AG04450 (cell line): ENCODE measurements around the gene SLC9A5. TPM values are rescaled to one million over a fixed set of nuclear protein-coding genes. Genes with fewer than 3 reads are reported as not detected.

Experiments
- CTCF ChIA-PET: fragments of 300-600, 350-600 bp; formaldehyde crosslinking; extraction: SDS; loops from one replicate; lab custom pipeline; 2022; ENCODE audit warnings: antibody characterized with exemption, inconsistent platforms; lab: Charles Lee
- POLR2A ChIA-PET: fragments of 350-600 bp; formaldehyde crosslinking; extraction: SDS; loops from one replicate; lab custom pipeline; 2021; ENCODE audit warnings: antibody characterized with exemption, inconsistent platforms; lab: Yijun Ruan, JAX
- DNase-seq: peaks from one replicate; pipeline ENCODE4 v3.0.0-alpha.2; 2011; ENCODE audit warnings: low read depth, low spot score
- H3K27ac ChIP-seq: one replicate; pipeline ENCODE4 v1.5.1; 2012; ENCODE audit warnings: low read depth, low read length, control low read depth
- H3K27me3 ChIP-seq: one replicate; pipeline ENCODE4 v1.6.0; 2012; ENCODE audit warnings: low read length; ENCODE audit not compliant: control insufficient read depth, insufficient read depth
- H3K4me3 ChIP-seq: 2 replicates; pipeline ENCODE4 v1.5.1; 2011; ENCODE audit warnings: mild to moderate bottlenecking, low read depth, low read length, control low read depth
- H3K9me3 ChIP-seq: 2 replicates; pipeline ENCODE4 v1.5.1; 2012; ENCODE audit warnings: low read length; ENCODE audit not compliant: control insufficient read depth, insufficient read depth
- polyA plus RNA-seq: library from polyadenylated mRNA; depleted of rRNA; stranded (reverse); fragments of >200 nt; gene quantifications from 2 replicates; pipeline ENCODE4 v1.2.3, GENCODE V29; 2011
- TF ChIP-seq, protein P1 (sequence below): IDR thresholded peaks from 2 replicates; pipeline ENCODE4 v1.5.1; 2011; ENCODE audit warnings: low read depth, low read length, control low read depth, inconsistent platforms

SLC9A5 gene
- polyA plus RNA-seq, 1 experiment: 2.4 TPM

DNA sequence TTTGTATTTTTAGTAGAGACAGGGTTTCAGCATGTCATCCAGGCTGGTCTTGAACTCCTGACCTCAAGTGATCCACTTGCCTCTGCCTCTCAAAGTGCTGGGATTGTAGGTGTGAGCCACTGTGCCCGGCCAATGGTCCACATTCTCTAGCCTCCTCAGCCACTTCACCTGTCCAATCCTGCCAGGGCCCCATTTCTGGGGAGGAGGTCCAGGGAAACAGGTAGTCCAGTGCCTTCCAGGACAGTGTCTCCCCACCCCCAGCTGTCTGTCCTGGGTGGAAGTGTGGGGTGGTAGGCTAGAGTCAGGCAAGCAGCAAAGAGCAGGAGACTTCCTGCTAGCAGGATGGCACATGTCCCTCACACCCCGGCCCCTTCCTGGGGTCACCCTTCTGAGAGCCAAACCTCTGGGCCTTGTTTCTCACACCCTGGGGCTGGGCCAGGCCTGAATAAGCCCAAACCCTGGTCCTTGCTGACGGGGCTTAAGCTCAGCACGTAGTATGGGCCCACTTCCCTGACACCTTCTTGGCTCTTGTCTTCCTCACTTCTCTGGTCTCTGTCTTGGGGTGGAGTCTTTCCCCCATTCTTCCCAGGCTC, 6.5 kb upstream of the SLC9A5 start:
- no peak for DNase-seq
- Histone ChIP-seq H3K4me3 (no peak overlapping the region), H3K27ac (peak overlapping the region; percentile 98), H3K9me3 (no peaks in the 10 kb centered on the region; the same call in 1 of the 2 replicates), H3K27me3 (no peaks in the 10 kb centered on the region)
- CTCF ChIA-PET: interaction anchor here (0.6 to 0.7 kb wide), 2 partner anchors 57 to 367 kb away, joined by 5 to 12 read pairs; no protein-coding TSS in a partner anchor
- POLR2A ChIA-PET: interaction anchor here (0.5 to 2.3 kb wide), 4 partner anchors 10 to 372 kb away, joined by 3 to 10 read pairs (median 3); partner anchors contain the start of gene TMEM208
- TF ChIP-seq, protein P1, sequence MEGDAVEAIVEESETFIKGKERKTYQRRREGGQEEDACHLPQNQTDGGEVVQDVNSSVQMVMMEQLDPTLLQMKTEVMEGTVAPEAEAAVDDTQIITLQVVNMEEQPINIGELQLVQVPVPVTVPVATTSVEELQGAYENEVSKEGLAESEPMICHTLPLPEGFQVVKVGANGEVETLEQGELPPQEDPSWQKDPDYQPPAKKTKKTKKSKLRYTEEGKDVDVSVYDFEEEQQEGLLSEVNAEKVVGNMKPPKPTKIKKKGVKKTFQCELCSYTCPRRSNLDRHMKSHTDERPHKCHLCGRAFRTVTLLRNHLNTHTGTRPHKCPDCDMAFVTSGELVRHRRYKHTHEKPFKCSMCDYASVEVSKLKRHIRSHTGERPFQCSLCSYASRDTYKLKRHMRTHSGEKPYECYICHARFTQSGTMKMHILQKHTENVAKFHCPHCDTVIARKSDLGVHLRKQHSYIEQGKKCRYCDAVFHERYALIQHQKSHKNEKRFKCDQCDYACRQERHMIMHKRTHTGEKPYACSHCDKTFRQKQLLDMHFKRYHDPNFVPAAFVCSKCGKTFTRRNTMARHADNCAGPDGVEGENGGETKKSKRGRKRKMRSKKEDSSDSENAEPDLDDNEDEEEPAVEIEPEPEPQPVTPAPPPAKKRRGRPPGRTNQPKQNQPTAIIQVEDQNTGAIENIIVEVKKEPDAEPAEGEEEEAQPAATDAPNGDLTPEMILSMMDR: no peak

DNA sequence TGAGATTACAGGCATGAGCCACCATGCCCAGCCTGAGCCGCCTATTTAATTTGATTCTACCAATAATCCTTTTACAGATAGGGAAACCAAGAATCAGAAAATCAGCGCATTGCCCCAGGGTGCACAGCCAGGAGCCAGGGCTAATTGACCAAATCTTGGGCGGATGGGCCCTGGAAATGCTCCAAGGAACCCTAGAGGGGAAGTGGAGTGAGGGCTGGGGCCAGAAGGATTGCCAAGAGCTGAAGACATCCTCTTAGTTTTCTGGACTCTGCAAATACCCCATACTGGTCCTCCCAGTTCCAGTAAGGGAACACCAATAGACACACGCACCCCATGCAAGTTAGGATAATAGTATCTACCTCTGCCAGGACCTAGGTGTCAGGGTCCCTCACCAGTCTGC, 5.3 kb upstream of the SLC9A5 start:
- Histone ChIP-seq H3K9me3 (no peaks in the 10 kb centered on the region; the same call in 1 of the 2 replicates), H3K27ac (peak overlapping the region; percentile 12), H3K4me3 (no peak overlapping the region), H3K27me3 (no peaks in the 10 kb centered on the region)
- ChIA-PET CTCF (interaction anchor here (0.8 kb wide), 1 partner anchor 45 kb away, joined by 3 read pairs; the partner anchor contains the start of gene ELMO3), POLR2A (interaction anchor here (1.6 to 2.3 kb wide), 3 partner anchors 8 to 16 kb away, joined by 7 to 8 read pairs (median 7); partner anchors contain the start of gene TMEM208)
- no peak for DNase-seq
- TF ChIP-seq, protein P1: no peak

DNA sequence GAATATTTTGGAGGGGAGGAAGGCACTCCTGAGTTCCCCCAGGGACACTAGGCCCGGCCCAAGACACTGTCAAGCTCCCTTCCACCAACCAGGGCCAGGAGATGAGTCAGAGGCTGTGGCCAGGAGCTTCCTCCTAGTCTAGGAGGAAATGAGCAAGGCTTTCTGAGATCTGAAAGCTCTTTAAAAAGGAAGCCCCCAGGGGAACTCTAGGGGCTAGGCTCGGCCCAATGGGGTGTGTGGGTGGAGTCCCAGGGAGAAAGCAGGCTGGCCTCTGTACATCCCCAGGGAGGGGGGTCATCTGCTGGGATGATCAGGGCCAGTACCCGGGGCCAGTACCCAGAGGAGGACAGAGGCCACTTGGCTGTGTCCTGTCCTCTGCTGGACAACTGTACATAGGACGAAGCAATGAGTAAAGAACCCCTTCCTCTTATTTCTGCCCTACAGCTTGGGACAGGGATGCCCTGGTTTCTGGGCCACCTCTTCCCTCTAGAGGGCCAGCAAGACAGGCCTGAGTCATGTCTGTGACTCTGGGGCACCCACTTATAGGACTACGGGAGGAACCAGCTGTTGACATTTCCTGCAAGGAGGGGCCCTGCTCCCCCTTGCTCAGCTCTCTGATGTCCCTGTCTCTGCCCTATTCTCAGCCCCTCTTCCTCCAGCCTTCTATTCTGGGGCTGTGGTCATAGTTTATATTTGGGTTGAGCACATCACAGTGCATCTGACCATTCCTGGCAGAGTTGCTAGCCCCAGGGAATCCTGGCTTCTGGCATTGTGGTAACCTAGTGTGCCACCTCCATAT, 4.2 kb upstream of the SLC9A5 start:
- H3K27ac ChIP-seq: peak overlapping the region; percentile 90
- TF ChIP-seq, protein P1: no peak
- ChIA-PET POLR2A (interaction anchor here (0.6 to 2.3 kb wide), 6 partner anchors 9 to 37 kb away, joined by 3 to 8 read pairs (median 6); partner anchors contain the start of gene TMEM208), CTCF (interaction anchor here (0.5 to 0.6 kb wide), 2 partner anchors 226 to 254 kb away, joined by 3 to 7 read pairs; no protein-coding TSS in a partner anchor)
- H3K4me3 ChIP-seq: peak overlapping the region; percentile 86
- no peaks in the 10 kb centered on the region for H3K27me3 ChIP-seq
- H3K9me3 ChIP-seq: no peaks in the 10 kb centered on the region; the same call in 1 of the 2 replicates
- no peak for DNase-seq

DNA sequence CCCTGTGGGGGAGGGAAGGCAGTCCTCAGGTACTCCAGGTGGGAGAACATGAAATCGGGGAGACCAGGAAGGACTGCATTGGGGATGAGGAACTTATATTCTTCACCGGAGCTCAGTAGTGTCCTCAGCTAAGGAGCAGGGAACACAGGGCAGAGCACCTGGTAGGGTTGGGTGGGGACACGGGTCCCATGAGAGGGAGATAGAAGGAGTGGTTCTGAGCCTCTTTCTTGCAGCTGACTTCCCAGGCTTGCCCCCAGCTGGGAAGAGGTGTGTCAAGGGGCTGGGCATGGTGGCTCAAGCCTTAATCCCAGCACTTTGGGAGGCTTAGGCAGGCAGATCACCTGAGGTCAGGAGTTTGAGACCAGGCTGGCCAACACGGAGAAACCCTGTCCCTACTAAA, 3.6 kb upstream of the SLC9A5 start:
- ChIA-PET POLR2A (interaction anchor here (0.6 to 2.3 kb wide), 5 partner anchors 10 to 37 kb away, joined by 3 to 8 read pairs (median 7); partner anchors contain the start of gene TMEM208), CTCF (interaction anchor here (0.6 kb wide), 1 partner anchor 253 kb away, joined by 3 read pairs; no protein-coding TSS in a partner anchor)
- no peak for DNase-seq
- no peaks in the 10 kb centered on the region; the same call in 1 of the 2 replicates for H3K9me3 ChIP-seq
- TF ChIP-seq, protein P1: no peak
- peak overlapping the region; percentile 90 for H3K27ac ChIP-seq
- peak overlapping the region; percentile 86 for H3K4me3 ChIP-seq
- no peaks in the 10 kb centered on the region for H3K27me3 ChIP-seq
